HepG2 (cell line): ENCODE data around the gene CPSF4. TPM values are rescaled to one million over a fixed set of nuclear protein-coding genes. Genes with fewer than 3 reads are reported as not detected.
A peak's percentile ranks its signal among the peaks of the same experiment; 100 is the strongest.

Experiments
- ESRRA ChIP-seq: sonication (generic); formaldehyde crosslinking; IDR thresholded peaks from 2 replicates; pipeline ENCODE4 v1.5.1; 2020; ENCODE audit warnings: mild to moderate bottlenecking, low read depth, missing genetic modification reagents
- FOXC1 ChIP-seq: sonication (generic); formaldehyde crosslinking; IDR thresholded peaks from 2 replicates; pipeline ENCODE4 v1.8.0; 2022; ENCODE audit warnings: mild to moderate bottlenecking, missing genetic modification reagents, borderline replicate concordance
- IRF9 ChIP-seq: sonication (generic); formaldehyde crosslinking; IDR thresholded peaks from 2 replicates; pipeline ENCODE4 v1.8.0; 2022; ENCODE audit warnings: missing genetic modification reagents, mild to moderate bottlenecking, borderline replicate concordance
- NR2C2 ChIP-seq: sonication (generic); formaldehyde crosslinking; IDR thresholded peaks from 2 replicates; pipeline ENCODE4 v1.4.0; 2020; ENCODE audit warnings: missing genetic modification reagents, mild to moderate bottlenecking, moderate library complexity, borderline replicate concordance
- NR2F2 ChIP-seq: IDR thresholded peaks from 2 replicates; pipeline ENCODE4 v1.6.1; 2012; ENCODE audit warnings: low read depth, inconsistent platforms, borderline replicate concordance
- NRL ChIP-seq: sonication (generic); formaldehyde crosslinking; IDR thresholded peaks from 2 replicates; pipeline ENCODE4 v1.5.0; 2020; ENCODE audit warnings: missing genetic modification reagents, mild to moderate bottlenecking, moderate library complexity, borderline replicate concordance
- RORA ChIP-seq: sonication (generic); formaldehyde crosslinking; IDR thresholded peaks from 2 replicates; pipeline ENCODE4 v1.5.0; 2020; ENCODE audit warnings: mild to moderate bottlenecking, missing genetic modification reagents, moderate library complexity
- SALL1 ChIP-seq: sonication (generic); formaldehyde crosslinking; IDR thresholded peaks from 2 replicates; pipeline ENCODE4 v1.8.0; 2022; ENCODE audit warnings: mild to moderate bottlenecking, missing genetic modification reagents
- SOX13 ChIP-seq, 3 experiments: fragments of 450-650 bp in 1 of 3; sonication (generic) in 1 of 3; formaldehyde crosslinking in 1 of 3; IDR thresholded peaks in 2 of 3; conservative IDR thresholded peaks in 1 of 3; 2 replicates each; pipeline versions ENCODE4 v1.5.0 to v1.6.1; 2016 to 2020; ENCODE audit warnings: antibody characterized with exemption in 1 of 3, mild to moderate bottlenecking in 1 of 3, missing compliant biosample characterization in 1 of 3, missing genetic modification reagents in 1 of 3, moderate library complexity in 1 of 3
- SRF ChIP-seq: IDR thresholded peaks from 2 replicates; pipeline ENCODE4 v1.6.1; 2011; ENCODE audit warnings: mild to moderate bottlenecking, low read depth, low read length, moderate library complexity
- TGIF2 ChIP-seq: IDR thresholded peaks from 2 replicates; pipeline ENCODE4 v1.6.1; 2016; ENCODE audit warnings: control low read depth, missing compliant biosample characterization
- ZBTB7A ChIP-seq: sonication (generic); formaldehyde crosslinking; IDR thresholded peaks from 2 replicates; pipeline ENCODE4 v1.8.0; 2022; ENCODE audit warnings: mild to moderate bottlenecking, missing genetic modification reagents
- ZMYM2 ChIP-seq: sonication (generic); formaldehyde crosslinking; IDR thresholded peaks from 2 replicates; pipeline ENCODE4 v1.8.0; 2022; ENCODE audit warnings: mild to moderate bottlenecking, missing genetic modification reagents
- ZNF136 ChIP-seq: sonication (generic); formaldehyde crosslinking; IDR thresholded peaks from 2 replicates; pipeline ENCODE4 v1.8.1; 2022; ENCODE audit warnings: low read depth, mild to moderate bottlenecking, moderate library complexity, missing genetic modification reagents
- ZNF143 ChIP-seq: sonication (generic); formaldehyde crosslinking; IDR thresholded peaks from 2 replicates; pipeline ENCODE4 v1.4.0; 2020; ENCODE audit warnings: missing genetic modification reagents
- ZSCAN25 ChIP-seq: sonication (generic); formaldehyde crosslinking; IDR thresholded peaks from 2 replicates; pipeline ENCODE4 v1.8.0; 2022; ENCODE audit warnings: mild to moderate bottlenecking, missing genetic modification reagents
- polyA plus RNA-seq, 8 experiments: library from polyadenylated mRNA; depleted of rRNA in 3 of 8; stranded (reverse) in 7 of 8; unstranded in 1 of 8; fragments of >200 nt; fragmentation: Illumina TruSeq in 4 of 8; extraction: Trizol in 4 of 8; gene quantifications; 2 replicates each; pipeline versions ENCODE4 v1.2.1 to v1.2.3, GENCODE V29; 2011 to 2016; ENCODE audit warnings: low read depth in 4 of 8, missing spikeins in 1 of 8, mixed read lengths in 1 of 8; ENCODE audit not compliant: insufficient read depth in 1 of 8
- total RNA-seq, 5 experiments: library from RNA; depleted of rRNA; stranded (reverse); fragments of >200 nt; fragmentation: Illumina TruSeq; extraction: Trizol; gene quantifications; 2 replicates each; pipeline ENCODE4 v1.2.3, GENCODE V29; 2016; ENCODE audit warnings: low read depth in 1 of 5
- TF ChIP-seq, protein P1 (sequence below): sonication (generic); formaldehyde crosslinking; IDR thresholded peaks from 2 replicates; pipeline ENCODE4 v1.4.0; 2020; ENCODE audit warnings: low read depth, missing genetic modification reagents
- TF ChIP-seq, protein P2 (sequence below): sonication (generic); formaldehyde crosslinking; IDR thresholded peaks from 2 replicates; pipeline ENCODE4 v1.5.0; 2020; ENCODE audit warnings: missing genetic modification reagents, mild to moderate bottlenecking, borderline replicate concordance
- TF ChIP-seq, protein P3 (sequence below): IDR thresholded peaks from 2 replicates; pipeline ENCODE4 v1.4.0; 2020; ENCODE audit warnings: mild to moderate bottlenecking, missing genetic modification reagents

Gene CPSF4
- total and polyA plus RNA-seq, 2 of the 13 experiments (the other 11 are each of a cell fraction or from before 2014, with no cell fraction given) = 34.1 to 49.6 TPM

DNA sequence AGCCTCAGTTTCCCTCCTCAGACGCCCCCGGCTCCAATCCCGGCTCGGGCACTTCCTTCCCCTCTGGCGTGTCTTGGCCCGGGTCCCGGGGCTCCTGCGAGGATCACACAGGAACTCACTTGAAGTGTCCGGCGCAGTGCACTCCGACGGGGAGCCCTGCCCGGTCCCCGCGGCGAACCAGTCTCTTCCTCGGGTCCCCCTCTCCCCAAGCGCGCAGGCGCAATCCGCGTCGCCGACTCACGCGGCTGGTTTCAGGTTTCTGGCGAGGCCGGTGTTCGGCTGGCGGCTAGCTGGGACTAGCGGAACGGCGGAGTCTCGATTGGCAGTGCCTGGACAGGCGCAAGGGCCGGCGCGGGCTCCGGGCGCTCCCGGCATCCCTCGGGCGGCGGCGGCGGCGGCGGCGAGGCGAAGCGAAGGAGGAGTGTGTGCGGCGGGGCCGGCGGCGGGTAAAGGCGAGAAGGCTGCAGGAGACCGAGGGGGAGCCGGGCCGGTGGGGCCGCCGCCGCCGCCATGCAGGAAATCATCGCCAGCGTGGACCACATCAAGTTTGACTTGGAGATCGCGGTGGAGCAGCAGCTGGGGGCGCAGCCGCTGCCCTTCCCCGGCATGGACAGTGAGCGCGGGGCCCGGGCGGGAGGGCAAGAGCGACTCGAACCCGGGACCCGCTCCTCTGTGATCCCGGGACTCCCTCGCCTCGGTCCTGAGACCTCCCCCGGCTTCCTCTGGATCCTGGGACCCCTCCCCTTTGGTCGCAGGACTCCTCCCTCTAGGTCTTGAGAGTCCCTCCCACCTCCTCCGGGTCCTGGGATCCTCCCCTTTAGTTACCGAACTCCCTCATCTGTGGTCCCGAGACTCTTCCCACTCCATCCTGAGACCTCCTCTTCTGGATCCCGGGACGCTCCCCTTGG lies at the start of gene CPSF4, which contains the start of gene PTCD1 (continued):
- TF ChIP-seq, protein P1, sequence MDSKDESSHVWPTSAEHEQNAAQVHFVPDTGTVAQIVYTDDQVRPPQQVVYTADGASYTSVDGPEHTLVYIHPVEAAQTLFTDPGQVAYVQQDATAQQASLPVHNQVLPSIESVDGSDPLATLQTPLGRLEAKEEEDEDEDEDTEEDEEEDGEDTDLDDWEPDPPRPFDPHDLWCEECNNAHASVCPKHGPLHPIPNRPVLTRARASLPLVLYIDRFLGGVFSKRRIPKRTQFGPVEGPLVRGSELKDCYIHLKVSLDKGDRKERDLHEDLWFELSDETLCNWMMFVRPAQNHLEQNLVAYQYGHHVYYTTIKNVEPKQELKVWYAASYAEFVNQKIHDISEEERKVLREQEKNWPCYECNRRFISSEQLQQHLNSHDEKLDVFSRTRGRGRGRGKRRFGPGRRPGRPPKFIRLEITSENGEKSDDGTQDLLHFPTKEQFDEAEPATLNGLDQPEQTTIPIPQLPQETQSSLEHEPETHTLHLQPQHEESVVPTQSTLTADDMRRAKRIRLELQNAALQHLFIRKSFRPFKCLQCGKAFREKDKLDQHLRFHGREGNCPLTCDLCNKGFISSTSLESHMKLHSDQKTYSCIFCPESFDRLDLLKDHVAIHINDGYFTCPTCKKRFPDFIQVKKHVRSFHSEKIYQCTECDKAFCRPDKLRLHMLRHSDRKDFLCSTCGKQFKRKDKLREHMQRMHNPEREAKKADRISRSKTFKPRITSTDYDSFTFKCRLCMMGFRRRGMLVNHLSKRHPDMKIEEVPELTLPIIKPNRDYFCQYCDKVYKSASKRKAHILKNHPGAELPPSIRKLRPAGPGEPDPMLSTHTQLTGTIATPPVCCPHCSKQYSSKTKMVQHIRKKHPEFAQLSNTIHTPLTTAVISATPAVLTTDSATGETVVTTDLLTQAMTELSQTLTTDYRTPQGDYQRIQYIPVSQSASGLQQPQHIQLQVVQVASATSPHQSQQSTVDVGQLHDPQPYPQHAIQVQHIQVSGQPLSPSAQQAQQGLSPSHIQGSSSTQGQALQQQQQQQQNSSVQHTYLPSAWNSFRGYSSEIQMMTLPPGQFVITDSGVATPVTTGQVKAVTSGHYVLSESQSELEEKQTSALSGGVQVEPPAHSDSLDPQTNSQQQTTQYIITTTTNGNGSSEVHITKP (CRISPR knock-in tag) = no peak
- TF ChIP-seq ZSCAN25 (CRISPR knock-in tag) = peak; percentile 36; the same call in 1 of the 2 replicates
- TF ChIP-seq TGIF2 (CRISPR knock-in tag) = no peak
- no peak for TF ChIP-seq ZMYM2 (CRISPR knock-in tag)
- TF ChIP-seq SRF = peak; percentile 97
- no peak for TF ChIP-seq RORA (CRISPR knock-in tag)
- TF ChIP-seq ZBTB7A = no peak
- TF ChIP-seq, protein P2, sequence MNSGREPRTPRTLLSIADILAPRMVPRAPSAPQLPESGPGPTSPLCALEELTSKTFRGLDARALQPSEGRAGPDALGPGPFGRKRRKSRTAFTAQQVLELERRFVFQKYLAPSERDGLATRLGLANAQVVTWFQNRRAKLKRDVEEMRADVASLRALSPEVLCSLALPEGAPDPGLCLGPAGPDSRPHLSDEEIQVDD (CRISPR knock-in tag) = no peak
- peak; percentile 90 for TF ChIP-seq ZNF143 (CRISPR knock-in tag)
- 0 out of 2 replicates have a peak, but pooled peaks have one; percentile 35 for TF ChIP-seq ESRRA
- peak; percentile 80 for TF ChIP-seq SALL1 (CRISPR knock-in tag)
- TF ChIP-seq NR2C2 (CRISPR knock-in tag) = peak; percentile 82
- peak; percentile 74; the same call in 1 of the 2 replicates for TF ChIP-seq NRL (CRISPR knock-in tag)
- TF ChIP-seq NR2F2 = no peak
- 0 out of 2 replicates have a peak, but pooled peaks have one; percentile 27 for TF ChIP-seq ZNF136 (CRISPR knock-in tag)
- TF ChIP-seq FOXC1 = peak; percentile 80
- no peak for TF ChIP-seq IRF9 (CRISPR knock-in tag)
- no peak for TF ChIP-seq SOX13 (IDR thresholded peaks at IDR 0.05)
- TF ChIP-seq SOX13 (CRISPR knock-in tag; conservative IDR thresholded peaks at IDR 0.05 in 1 of 2, IDR thresholded peaks at IDR 0.05 in 1 of 2) = no peak
- TF ChIP-seq, protein P3, sequence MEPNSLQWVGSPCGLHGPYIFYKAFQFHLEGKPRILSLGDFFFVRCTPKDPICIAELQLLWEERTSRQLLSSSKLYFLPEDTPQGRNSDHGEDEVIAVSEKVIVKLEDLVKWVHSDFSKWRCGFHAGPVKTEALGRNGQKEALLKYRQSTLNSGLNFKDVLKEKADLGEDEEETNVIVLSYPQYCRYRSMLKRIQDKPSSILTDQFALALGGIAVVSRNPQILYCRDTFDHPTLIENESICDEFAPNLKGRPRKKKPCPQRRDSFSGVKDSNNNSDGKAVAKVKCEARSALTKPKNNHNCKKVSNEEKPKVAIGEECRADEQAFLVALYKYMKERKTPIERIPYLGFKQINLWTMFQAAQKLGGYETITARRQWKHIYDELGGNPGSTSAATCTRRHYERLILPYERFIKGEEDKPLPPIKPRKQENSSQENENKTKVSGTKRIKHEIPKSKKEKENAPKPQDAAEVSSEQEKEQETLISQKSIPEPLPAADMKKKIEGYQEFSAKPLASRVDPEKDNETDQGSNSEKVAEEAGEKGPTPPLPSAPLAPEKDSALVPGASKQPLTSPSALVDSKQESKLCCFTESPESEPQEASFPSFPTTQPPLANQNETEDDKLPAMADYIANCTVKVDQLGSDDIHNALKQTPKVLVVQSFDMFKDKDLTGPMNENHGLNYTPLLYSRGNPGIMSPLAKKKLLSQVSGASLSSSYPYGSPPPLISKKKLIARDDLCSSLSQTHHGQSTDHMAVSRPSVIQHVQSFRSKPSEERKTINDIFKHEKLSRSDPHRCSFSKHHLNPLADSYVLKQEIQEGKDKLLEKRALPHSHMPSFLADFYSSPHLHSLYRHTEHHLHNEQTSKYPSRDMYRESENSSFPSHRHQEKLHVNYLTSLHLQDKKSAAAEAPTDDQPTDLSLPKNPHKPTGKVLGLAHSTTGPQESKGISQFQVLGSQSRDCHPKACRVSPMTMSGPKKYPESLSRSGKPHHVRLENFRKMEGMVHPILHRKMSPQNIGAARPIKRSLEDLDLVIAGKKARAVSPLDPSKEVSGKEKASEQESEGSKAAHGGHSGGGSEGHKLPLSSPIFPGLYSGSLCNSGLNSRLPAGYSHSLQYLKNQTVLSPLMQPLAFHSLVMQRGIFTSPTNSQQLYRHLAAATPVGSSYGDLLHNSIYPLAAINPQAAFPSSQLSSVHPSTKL = no peak; the same call in 1 of the 2 replicates
